ENCODE results near the gene CCDC127.
"Not testable (repeated sequence)": the region's sequence is repeated elsewhere in the genome, so short reads cannot be mapped to it uniquely, and the experiment has no call there.

CCDC127 gene, protein sequence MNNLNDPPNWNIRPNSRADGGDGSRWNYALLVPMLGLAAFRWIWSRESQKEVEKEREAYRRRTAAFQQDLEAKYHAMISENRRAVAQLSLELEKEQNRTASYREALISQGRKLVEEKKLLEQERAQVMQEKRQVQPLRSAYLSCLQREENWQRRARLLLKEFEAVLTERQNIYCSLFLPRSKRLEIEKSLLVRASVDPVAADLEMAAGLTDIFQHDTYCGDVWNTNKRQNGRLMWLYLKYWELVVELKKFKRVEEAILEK

DNA sequence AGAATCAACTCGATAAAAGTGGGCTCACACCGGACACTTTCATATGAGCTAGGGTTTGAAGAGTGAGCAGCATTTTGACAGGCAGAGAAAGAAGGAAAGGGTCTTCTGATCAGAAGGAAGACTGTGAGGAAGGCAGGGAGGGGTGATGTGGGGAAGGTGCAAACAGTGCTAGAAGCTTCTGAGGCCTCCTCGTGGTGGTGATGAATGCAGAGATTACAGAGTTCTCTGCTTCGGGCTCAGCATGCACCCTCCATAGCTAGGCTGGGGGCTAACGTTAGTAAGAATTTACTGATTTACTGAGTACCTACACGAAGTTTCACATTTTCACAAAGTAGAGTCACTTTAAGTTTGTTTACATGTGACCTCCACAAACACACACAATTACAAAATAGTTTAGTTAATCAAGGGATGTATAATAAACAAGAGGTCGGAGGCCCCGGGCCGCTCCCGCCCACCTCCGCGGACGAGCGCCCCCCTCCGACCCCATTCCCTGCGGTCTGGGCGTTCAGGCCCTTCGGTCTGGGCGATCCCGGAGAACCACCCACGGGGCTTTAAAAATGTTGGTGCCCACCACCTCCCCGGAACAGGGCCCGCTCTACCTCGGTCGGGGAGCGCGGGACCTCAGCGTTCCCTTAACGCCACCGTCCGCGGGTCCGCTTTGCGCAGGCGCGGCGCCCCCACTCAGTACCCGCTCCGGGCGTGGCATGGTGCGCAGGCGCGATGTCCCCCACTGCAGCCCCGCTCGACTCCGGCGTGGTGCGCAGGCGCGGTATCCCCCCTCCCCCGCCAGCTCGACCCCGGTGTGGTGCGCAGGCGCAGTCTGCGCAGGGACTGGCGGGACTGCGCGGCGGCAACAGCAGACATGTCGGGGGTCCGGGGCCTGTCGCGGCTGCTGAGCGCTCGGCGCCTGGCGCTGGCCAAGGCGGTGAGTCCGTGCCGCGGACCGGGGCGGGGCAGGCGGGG lies at the start of gene CCDC127, which contains the start of gene SDHA:
Gene CCDC127 (minus strand): TSS at position 660 of the 963 bp plus-strand sequence. CDS start 1,304 bp downstream, outside the sequence.
Gene SDHA (plus strand): TSS at position 827 of the 963 bp plus-strand sequence. CDS start 36 bp downstream, at position 863.
- peak; percentile 99 for DNase-seq (ENCODE audit: low spot score)

DNA sequence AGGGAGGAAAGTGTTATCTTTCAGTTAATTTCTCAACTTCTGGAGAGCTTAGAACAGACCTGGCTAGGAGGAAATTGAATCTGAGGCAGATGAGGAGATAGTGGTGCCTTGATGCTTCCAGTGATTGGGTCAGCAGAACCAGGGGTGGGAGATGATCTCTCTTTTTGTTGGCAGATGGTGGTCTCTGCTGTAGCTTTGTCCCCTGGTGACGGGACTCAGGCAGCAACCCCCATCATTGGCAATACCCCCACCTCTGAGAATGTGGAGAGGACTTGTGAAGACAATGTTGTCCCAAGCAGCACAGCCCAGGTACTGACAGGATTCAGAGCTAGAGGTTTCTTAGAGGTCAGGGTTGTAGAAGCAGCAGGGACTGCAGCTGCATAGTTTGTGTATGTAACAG lies 49.8 kb upstream of the CCDC127 start:
- DNase-seq (ENCODE audit: low spot score): no peak

- not testable (repeated sequence) for DNase-seq (ENCODE audit: low spot score)
Observed at GRCh38 chr5:266311-267026, 48.5 kb upstream of the CCDC127 start.

DNA sequence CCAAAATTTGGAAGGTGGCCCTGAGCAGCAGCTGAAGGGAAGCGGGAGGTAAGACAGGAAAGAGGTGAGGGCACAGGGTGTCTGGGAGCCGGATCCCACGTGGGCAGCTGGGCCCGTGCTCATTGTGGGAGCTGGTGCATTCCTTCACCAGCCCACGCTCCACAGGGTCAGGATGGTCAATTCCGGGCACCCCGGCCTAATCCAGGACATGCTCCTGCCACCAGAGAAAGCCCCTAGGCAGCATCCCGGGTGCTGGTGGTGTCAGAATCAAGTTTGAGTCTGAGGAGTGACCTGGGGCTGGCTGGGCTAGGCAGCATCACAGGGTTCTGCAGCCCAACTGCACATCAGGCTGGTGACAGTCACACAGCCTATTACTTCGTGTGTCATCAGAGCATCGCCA lies 46.4 kb upstream of the CCDC127 start:
- no peak for DNase-seq (ENCODE audit: low spot score)

DNA sequence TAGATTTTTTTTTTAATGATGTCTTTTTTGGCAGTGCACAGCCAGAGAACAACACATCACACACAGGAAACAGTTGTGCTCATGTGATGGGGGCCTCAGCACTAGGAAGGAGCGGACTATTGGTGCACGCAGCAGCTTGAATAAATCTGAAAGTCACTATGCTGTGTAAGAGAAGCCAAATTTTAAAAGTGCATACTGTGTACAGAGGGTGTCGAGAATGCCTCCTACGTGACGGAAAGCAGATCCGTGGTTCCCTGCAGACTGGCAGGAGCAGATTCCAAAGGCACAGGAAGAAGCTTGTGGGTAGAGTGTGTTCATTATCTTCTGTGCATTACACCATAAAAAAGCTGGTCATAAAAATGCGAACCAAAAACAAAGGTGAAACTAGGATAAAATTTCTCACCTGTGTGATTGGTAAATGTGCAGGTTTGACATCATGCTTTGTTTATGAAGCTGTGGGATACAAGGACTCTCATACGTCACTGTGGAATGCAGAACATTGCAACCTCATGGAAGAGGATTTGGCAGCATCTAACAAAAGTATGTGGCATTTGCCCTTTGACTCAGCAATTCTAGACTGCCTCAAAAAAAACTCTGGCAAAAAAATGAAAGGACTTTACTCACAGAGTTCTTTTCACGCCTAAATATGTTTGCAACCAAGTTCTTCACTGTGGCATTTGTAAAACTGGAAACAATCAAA lies 45.5 kb upstream of the CCDC127 start:
- not testable (repeated sequence) for DNase-seq (ENCODE audit: low spot score)

- DNase-seq (ENCODE audit: low spot score): no peak
Observed at GRCh38 chr5:257148-257547, 39.2 kb upstream of the CCDC127 start.

DNA sequence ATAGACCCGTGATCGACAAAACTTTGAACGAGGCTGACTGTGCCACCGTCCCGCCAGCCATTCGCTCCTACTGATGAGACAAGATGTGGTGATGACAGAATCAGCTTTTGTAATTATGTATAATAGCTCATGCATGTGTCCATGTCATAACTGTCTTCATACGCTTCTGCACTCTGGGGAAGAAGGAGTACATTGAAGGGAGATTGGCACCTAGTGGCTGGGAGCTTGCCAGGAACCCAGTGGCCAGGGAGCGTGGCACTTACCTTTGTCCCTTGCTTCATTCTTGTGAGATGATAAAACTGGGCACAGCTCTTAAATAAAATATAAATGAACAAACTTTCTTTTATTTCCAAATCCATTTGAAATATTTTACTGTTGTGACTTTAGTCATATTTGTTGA lies 38.4 kb upstream of the CCDC127 start:
- DNase-seq (ENCODE audit: low spot score): not testable (repeated sequence)

- not testable (repeated sequence) for DNase-seq (ENCODE audit: low spot score)
Observed at GRCh38 chr5:255116-255515, 37.2 kb upstream of the CCDC127 start.

- not testable (repeated sequence) for DNase-seq (ENCODE audit: low spot score)
Observed at GRCh38 chr5:254322-254721, 36.4 kb upstream of the CCDC127 start.

- DNase-seq (ENCODE audit: low spot score): no peak
Observed at GRCh38 chr5:252546-252945, 34.6 kb upstream of the CCDC127 start.

GRCh38 chr5:251975-252374 lies 34.0 kb upstream of the CCDC127 start:
- not testable (repeated sequence) for DNase-seq (ENCODE audit: low spot score)

- DNase-seq (ENCODE audit: low spot score): not testable (repeated sequence)
Observed at GRCh38 chr5:251538-251937, 33.6 kb upstream of the CCDC127 start.

GRCh38 chr5:251016-251415 lies 33.1 kb upstream of the CCDC127 start:
- DNase-seq (ENCODE audit: low spot score): not testable (repeated sequence)

GRCh38 chr5:250396-250795 lies 32.4 kb upstream of the CCDC127 start:
- not testable (repeated sequence) for DNase-seq (ENCODE audit: low spot score)

DNA sequence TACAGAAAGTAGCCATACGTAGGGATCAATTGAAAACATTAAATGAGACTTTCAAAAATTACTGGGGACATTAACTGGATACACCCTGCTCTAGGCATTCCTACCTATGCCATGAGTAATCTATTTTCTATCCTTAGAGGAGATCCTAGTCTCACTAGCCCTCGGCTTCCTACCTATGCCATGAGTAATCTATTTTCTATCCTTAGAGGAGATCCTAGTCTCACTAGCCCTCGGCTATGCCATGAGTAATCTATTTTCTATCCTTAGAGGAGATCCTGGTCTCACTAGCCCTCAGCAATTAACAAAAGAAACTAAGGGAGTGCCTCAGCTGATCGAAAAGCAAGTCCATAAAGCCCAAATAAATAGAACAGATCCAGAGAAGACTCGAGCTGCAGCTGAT lies 27.8 kb upstream of the CCDC127 start:
- not testable (repeated sequence) for DNase-seq (ENCODE audit: low spot score)

- not testable (repeated sequence) for DNase-seq (ENCODE audit: low spot score)
Observed at GRCh38 chr5:243683-244367, 25.9 kb upstream of the CCDC127 start.

DNA sequence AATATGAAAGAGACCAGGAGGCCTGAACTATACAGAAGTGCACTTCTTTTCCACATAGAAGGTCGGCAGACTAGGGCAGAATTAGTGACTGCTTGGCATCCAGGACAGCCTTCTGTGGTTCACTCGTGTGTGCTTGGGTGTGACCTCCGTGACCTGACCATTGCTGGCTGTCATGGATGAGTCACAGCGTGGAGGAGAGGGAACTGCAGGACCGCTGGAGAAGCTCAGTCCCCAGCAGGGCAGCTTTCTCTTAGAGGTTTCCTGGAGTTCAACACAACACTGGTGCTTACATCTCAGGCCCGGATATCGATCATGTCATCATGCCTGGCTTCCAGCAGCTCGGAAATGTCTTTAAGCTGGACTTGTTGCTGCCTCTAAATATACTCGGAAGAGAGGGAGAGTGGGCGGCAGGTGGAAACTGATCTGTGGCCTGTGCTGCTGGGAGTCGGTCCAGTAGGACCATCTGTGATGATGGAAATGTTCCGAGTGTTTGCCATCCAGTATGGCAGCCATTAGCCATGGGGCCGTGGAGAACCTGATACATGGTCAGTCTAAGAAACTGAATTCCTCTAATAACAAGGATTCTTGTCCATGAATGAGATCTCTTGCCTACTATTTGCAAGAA lies 23.2 kb upstream of the CCDC127 start:
- DNase-seq (ENCODE audit: low spot score): not testable (repeated sequence)

GRCh38 chr5:240550-240949 lies 22.6 kb upstream of the CCDC127 start:
- not testable (repeated sequence) for DNase-seq (ENCODE audit: low spot score)

- DNase-seq (ENCODE audit: low spot score): not testable (repeated sequence)
Observed at GRCh38 chr5:237931-238330, 20.0 kb upstream of the CCDC127 start.

DNA sequence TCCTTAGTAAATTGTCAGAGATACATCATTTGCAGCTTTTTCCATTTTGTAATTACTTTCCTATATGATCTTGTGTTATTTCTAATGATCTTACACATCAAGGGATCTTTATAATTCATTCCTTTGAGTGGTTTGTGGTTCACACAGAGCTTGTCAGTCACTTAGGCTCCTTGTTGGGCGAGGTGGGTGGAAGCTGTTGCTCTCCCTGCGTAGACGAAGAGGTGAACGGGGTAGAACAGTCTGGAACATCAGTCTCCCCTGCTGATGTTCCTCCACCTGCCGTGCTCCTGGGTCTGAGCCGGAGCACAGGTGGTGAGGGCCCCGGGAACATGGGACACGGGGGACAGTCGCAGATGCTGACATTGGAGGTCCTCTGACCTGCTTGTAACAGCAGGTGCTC lies 17.6 kb upstream of the CCDC127 start:
- not testable (repeated sequence) for DNase-seq (ENCODE audit: low spot score)

Data from HuH-7.5 (cell line).